Smooth muscle cell (in vitro differentiated cells): Measurements from ENCODE around the gene KAZN. TPM values are rescaled to one million over a fixed set of nuclear protein-coding genes. Genes with fewer than 3 reads are reported as not detected.

Experiments
- DNase-seq: peaks from one replicate; lab custom pipeline; 2025; ENCODE audit not compliant: unreplicated experiment; lab: John Stamatoyannopoulos, UW
- H2AFZ ChIP-seq: fragments of 200-600 bp; sonication (generic); 2 replicates; pipeline ENCODE4 v1.6.0; 2016; ENCODE audit warnings: antibody characterized with exemption, low read depth, mild to moderate bottlenecking
- H3F3A ChIP-seq: fragments of 200-600 bp; sonication (generic); 2 replicates; pipeline ENCODE4 v1.6.0; 2017; ENCODE audit warnings: antibody characterized with exemption, low read depth
- H3K27ac ChIP-seq: fragments of 200-600 bp; sonication (generic); 2 replicates; pipeline ENCODE4 v1.5.1; 2016; ENCODE audit warnings: low read depth, mild to moderate bottlenecking
- H3K27me3 ChIP-seq: fragments of 200-600 bp; sonication (generic); 2 replicates; pipeline ENCODE4 v1.6.1; 2016; ENCODE audit warnings: low read depth, mild to moderate bottlenecking
- H3K36me3 ChIP-seq: fragments of 200-600 bp; sonication (generic); 2 replicates; pipeline ENCODE4 v1.5.1; 2016; ENCODE audit warnings: low read depth
- H3K4me1 ChIP-seq: fragments of 200-600 bp; sonication (generic); 2 replicates; pipeline ENCODE4 v1.5.1; 2016; ENCODE audit warnings: low read depth
- H3K4me2 ChIP-seq: fragments of 200-600 bp; sonication (generic); 2 replicates; pipeline ENCODE4 v1.6.0; 2016; ENCODE audit warnings: mild to moderate bottlenecking
- H3K4me3 ChIP-seq: fragments of 200-600 bp; sonication (generic); 2 replicates; pipeline ENCODE4 v1.5.1; 2016; ENCODE audit warnings: mild to moderate bottlenecking
- H3K79me2 ChIP-seq: fragments of 200-600 bp; sonication (generic); 2 replicates; pipeline ENCODE4 v1.6.0; 2016; ENCODE audit warnings: low read depth, mild to moderate bottlenecking
- H3K9ac ChIP-seq: fragments of 200-600 bp; sonication (generic); 2 replicates; pipeline ENCODE4 v1.6.0; 2016; ENCODE audit warnings: low read depth
- H3K9me3 ChIP-seq: fragments of 200-600 bp; sonication (generic); replicated peaks from 2 replicates; pipeline ENCODE4 v1.5.1; 2016; ENCODE audit warnings: low read depth
- H4K20me1 ChIP-seq: fragments of 200-600 bp; sonication (generic); 2 replicates; pipeline ENCODE4 v1.6.0; 2016; ENCODE audit warnings: low read depth
- CTCF ChIP-seq: fragments of 200-600 bp; sonication (generic); IDR thresholded peaks from 2 replicates; pipeline ENCODE4 v1.5.1; 2017; ENCODE audit warnings: borderline replicate concordance, mild to moderate bottlenecking, antibody characterized with exemption; ENCODE audit not compliant: insufficient read depth, poor library complexity, severe bottlenecking
- WGBS: methylation state at CpG from one replicate; pipeline ENCODE4 v1.1.7; 2016; ENCODE audit warnings: low lambda C conversion rate; 5-methylcytosine and 5-hydroxymethylcytosine counted together
- polyA plus RNA-seq: library from polyadenylated mRNA; unstranded; fragments of >200 nt; fragmentation: Nextera tagmentation; extraction: Ambion mirVana; gene quantifications from 2 replicates; pipeline ENCODE4 v1.2.1, GENCODE V29; 2016
- total RNA-seq: library from RNA; depleted of rRNA; stranded (reverse); fragments of >200 nt; gene quantifications from 2 replicates; pipeline ENCODE4 v1.2.3, GENCODE V29; 2014

KAZN gene
- total and polyA plus RNA-seq, 2 experiments from 2014 or later, result 6.3 to 8.2 TPM

DNA sequence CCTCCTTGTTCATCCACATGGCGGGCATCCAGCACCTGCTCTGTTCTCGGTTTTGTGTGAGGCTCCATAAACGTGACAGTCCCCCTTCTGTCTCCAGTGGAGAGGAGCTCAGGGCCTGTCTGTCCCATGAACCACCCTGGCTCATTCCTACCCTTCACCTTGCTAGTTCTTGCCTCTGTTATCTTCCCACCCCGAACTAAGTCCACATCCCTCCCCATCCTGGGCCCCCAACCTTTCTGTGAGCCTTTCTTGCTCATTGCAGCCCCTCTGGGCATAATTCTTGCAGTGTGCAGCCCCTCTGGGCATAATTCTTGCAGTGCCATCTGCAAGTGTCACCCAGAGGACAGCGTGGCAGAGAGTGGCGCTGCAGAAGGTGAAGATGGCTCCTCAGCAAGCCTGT is 338.3 kb downstream of the KAZN start:
- no peak for DNase-seq
- Histone ChIP-seq H3F3A (no peaks in the 10 kb centered on the region), H4K20me1 (no peaks in the 10 kb centered on the region), H3K4me3 (no peak overlapping the region), H3K27ac (no peak overlapping the region), H3K36me3 (no peaks in the 10 kb centered on the region), H3K9me3 (no peaks in the 10 kb centered on the region), H3K4me2 (no peak overlapping the region), H3K79me2 (peaks cover 8% of the 10 kb centered on the region), H2AFZ (no peak overlapping the region), H3K27me3 (no peaks in the 10 kb centered on the region), H3K9ac (no peak overlapping the region), H3K4me1 (peaks cover 10% of the 10 kb centered on the region)
- 84% methylated on average over 6 of the region's 6 CpGs for WGBS
- TF ChIP-seq CTCF, result no peak

GRCh38 chr1:14937288-14937949 is 338.9 kb downstream of the KAZN start:
- WGBS, result 67% methylated on average over 11 of the region's 11 CpGs
- Histone ChIP-seq H3K4me1 (peaks cover 10% of the 10 kb centered on the region), H3K79me2 (peaks cover 5% of the 10 kb centered on the region), H3F3A (no peaks in the 10 kb centered on the region), H4K20me1 (no peaks in the 10 kb centered on the region), H3K9ac (no peak overlapping the region), H3K9me3 (no peaks in the 10 kb centered on the region), H3K4me3 (no peak overlapping the region), H3K4me2 (no peak overlapping the region), H3K27me3 (no peaks in the 10 kb centered on the region), H3K27ac (no peak overlapping the region), H3K36me3 (no peaks in the 10 kb centered on the region), H2AFZ (no peak overlapping the region)
- no peak for TF ChIP-seq CTCF
- no peak for DNase-seq

DNA sequence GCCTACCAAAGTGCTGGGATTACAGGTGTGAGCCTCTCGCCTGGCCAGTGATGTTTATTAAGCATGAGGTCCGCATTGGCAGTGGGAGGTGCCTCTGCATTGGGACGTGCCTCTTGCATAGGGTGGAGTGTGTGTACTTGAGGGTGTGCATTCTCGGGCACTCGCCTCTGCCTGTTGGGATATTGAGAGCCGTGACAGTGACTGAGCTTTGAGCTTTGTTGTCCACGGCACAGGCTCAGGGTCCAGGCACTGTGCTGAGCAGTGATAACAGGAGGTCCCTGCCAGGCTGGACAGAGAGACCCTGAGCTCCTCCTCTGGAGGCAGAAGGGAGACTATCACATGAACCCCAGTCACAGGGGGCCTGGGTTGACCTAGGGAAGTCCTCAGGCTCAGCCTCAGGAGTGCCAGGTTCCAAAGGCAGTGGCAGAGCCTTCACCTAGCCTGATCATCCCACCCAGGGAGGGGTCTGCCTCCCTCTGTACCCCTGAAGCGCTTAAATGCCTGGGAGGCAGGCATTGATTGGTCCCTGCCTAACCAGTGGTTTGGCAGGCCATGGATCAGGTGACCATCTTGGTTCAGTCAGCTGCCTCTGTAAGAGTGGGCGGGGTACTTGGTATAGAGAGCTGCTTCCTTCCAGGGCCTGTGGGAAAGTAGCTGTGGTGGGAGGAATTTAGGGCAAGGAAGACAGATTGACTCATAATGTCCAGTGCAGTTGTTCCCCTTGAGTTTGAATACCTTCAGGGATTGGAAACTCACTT is 341.2 kb downstream of the KAZN start:
- Histone ChIP-seq H3K4me2 (no peak overlapping the region), H3K27ac (no peak overlapping the region)
- WGBS, result 89% methylated on average over 9 of the region's 9 CpGs

More for the DNA sequence above, 341.2 kb downstream of the KAZN start:
- peaks cover 7% of the 10 kb centered on the region for H3F3A ChIP-seq
- no peak overlapping the region for H3K4me3 ChIP-seq
- no peaks in the 10 kb centered on the region for H3K36me3 ChIP-seq
- peaks cover 26% of the 10 kb centered on the region for H3K4me1 ChIP-seq
- TF ChIP-seq CTCF, result no peak
- H4K20me1 ChIP-seq, result no peaks in the 10 kb centered on the region
- H3K9me3 ChIP-seq, result no peaks in the 10 kb centered on the region
- H2AFZ ChIP-seq, result no peak overlapping the region
- no peak for DNase-seq
- no peaks in the 10 kb centered on the region for H3K79me2 ChIP-seq
- H3K27me3 ChIP-seq, result no peaks in the 10 kb centered on the region
- H3K9ac ChIP-seq, result no peak overlapping the region
